ENCODE data around the gene BTN3A1. TPM values are rescaled to one million over a fixed set of nuclear protein-coding genes. Genes with fewer than 3 reads are reported as not detected.

Gene BTN3A1
- total RNA-seq, 1 experiment from 2014 or later: 9.0 TPM

DNA sequence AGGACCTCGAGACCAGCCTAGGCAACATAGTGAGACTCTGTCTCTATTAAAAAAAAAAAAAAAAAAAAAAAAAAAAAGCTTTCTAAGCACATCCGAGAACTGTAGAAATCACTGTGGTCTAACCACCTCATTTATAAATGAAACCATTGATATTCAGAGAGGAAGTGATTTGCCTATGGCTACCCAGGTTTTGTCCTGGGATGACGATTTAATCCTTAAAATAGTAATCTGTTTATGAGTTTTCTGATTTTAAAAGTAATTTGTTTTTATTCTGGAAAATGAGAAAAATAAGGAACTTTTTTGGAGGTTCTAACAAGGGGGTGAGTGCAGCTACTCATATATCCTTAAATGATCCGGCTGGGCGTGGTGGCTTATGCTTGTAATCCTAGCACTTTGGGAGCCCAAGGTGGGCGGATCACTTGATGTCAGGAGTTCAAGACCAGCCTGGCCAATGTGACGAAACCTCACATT lies 43.5 kb upstream of the BTN3A1 start (continued):
- no peak for TF ChIP-seq RAD21 (IDR thresholded peaks at IDR 0.05; ENCODE audit: low read depth)

DNA sequence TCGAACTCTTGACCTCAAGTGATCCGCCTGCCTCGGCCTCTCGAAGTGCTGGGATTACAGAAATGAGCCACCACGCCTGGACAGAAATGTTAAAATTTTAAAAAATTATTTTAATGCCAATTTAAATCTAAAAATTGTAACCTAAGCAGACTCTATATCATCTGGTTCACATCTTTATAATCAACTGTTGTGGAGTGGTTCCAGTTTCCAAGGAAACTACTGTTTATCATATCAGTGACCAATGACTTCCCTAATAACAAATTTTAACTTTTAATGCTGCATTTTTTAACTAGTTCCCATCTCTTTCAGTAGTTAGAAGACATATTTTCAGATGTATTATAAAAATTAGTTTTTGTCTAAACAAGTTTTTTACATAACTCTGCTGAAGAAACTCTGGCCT lies 42.3 kb upstream of the BTN3A1 start:
- DNase-seq (ENCODE audit: low read depth, low spot score) (no peak), ATAC-seq (no peak)
- Histone ChIP-seq H3K9me3 (ENCODE audit: control insufficient read depth in 1 of 2, insufficient read depth in 1 of 2, low read depth in 1 of 2, low read length in 2 of 2) (no peaks in the 10 kb centered on the region), H3K79me2 (ENCODE audit: insufficient read depth, low read length) (no peaks in the 10 kb centered on the region), H3K9me2 (ENCODE audit: insufficient read depth) (no peaks in the 10 kb centered on the region), H2AFZ (ENCODE audit: low read depth, low read length, poor library complexity, severe bottlenecking) (no peak overlapping the region), H3K4me2 (ENCODE audit: low read length) (no peak overlapping the region), H3K4me1 (ENCODE audit: control insufficient read depth in 1 of 2, insufficient read depth in 2 of 2, low read length in 2 of 2) (peaks cover 9 to 31% of the 10 kb centered on the region in 2 experiments; a peak in 3 of 4 replicates), H3K9ac (ENCODE audit: low read length) (no peak overlapping the region), H4K20me1 (ENCODE audit: insufficient read depth) (no peaks in the 10 kb centered on the region), H3K27me3 (ENCODE audit: insufficient read depth, low read length) (no peaks in the 10 kb centered on the region), H3K36me3 (ENCODE audit: control insufficient read depth in 1 of 2, insufficient read depth in 2 of 2, low read length in 2 of 2) (no peaks in the 10 kb centered on the region), H3K4me3 (replicated peaks in 1 of 2; ENCODE audit: low read depth in 1 of 2, low read length in 2 of 2) (no peak overlapping the region), H3K27ac (ENCODE audit: low read depth, low read length) (no peak overlapping the region)
- POLR2A ChIA-PET: no interaction called here
- no TSS peak for BruUV-seq (replicated peaks)
- intact Hi-C loops (cut with micrococcal nuclease): no loop called here
- TF ChIP-seq CBX3 (IDR thresholded peaks at IDR 0.05; ENCODE audit: low read depth): no peak
- no peak for TF ChIP-seq FOSL1 (IDR thresholded peaks at IDR 0.05; ENCODE audit: low read depth)
- TF ChIP-seq, protein P1, sequence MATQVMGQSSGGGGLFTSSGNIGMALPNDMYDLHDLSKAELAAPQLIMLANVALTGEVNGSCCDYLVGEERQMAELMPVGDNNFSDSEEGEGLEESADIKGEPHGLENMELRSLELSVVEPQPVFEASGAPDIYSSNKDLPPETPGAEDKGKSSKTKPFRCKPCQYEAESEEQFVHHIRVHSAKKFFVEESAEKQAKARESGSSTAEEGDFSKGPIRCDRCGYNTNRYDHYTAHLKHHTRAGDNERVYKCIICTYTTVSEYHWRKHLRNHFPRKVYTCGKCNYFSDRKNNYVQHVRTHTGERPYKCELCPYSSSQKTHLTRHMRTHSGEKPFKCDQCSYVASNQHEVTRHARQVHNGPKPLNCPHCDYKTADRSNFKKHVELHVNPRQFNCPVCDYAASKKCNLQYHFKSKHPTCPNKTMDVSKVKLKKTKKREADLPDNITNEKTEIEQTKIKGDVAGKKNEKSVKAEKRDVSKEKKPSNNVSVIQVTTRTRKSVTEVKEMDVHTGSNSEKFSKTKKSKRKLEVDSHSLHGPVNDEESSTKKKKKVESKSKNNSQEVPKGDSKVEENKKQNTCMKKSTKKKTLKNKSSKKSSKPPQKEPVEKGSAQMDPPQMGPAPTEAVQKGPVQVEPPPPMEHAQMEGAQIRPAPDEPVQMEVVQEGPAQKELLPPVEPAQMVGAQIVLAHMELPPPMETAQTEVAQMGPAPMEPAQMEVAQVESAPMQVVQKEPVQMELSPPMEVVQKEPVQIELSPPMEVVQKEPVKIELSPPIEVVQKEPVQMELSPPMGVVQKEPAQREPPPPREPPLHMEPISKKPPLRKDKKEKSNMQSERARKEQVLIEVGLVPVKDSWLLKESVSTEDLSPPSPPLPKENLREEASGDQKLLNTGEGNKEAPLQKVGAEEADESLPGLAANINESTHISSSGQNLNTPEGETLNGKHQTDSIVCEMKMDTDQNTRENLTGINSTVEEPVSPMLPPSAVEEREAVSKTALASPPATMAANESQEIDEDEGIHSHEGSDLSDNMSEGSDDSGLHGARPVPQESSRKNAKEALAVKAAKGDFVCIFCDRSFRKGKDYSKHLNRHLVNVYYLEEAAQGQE (IDR thresholded peaks at IDR 0.05; ENCODE audit: low read depth): no peak
- no peak for TF ChIP-seq ZFX (IDR thresholded peaks at IDR 0.05)
- TF ChIP-seq, protein P2, sequence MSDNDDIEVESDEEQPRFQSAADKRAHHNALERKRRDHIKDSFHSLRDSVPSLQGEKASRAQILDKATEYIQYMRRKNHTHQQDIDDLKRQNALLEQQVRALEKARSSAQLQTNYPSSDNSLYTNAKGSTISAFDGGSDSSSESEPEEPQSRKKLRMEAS (IDR thresholded peaks at IDR 0.05): no peak
- no peak for TF ChIP-seq ZNF274 (IDR thresholded peaks at IDR 0.05; ENCODE audit: low read depth, low read length)
- TF ChIP-seq, protein P3, sequence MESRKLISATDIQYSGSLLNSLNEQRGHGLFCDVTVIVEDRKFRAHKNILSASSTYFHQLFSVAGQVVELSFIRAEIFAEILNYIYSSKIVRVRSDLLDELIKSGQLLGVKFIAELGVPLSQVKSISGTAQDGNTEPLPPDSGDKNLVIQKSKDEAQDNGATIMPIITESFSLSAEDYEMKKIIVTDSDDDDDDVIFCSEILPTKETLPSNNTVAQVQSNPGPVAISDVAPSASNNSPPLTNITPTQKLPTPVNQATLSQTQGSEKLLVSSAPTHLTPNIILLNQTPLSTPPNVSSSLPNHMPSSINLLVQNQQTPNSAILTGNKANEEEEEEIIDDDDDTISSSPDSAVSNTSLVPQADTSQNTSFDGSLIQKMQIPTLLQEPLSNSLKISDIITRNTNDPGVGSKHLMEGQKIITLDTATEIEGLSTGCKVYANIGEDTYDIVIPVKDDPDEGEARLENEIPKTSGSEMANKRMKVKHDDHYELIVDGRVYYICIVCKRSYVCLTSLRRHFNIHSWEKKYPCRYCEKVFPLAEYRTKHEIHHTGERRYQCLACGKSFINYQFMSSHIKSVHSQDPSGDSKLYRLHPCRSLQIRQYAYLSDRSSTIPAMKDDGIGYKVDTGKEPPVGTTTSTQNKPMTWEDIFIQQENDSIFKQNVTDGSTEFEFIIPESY (IDR thresholded peaks at IDR 0.05; ENCODE audit: extremely low read depth, insufficient replicate concordance, low read length): no peak
- TF ChIP-seq YY1 (IDR thresholded peaks at IDR 0.05; ENCODE audit: extremely low read depth, insufficient replicate concordance, low read depth, low read length): no peak
- no peak for TF ChIP-seq CEBPB (IDR thresholded peaks at IDR 0.05; ENCODE audit: low read depth)
- no peak for TF ChIP-seq SRF (IDR thresholded peaks at IDR 0.05; ENCODE audit: low read depth)
- no peak for TF ChIP-seq POLR2A (IDR thresholded peaks at IDR 0.05; ENCODE audit: borderline replicate concordance, extremely low read depth, insufficient read depth, insufficient read length)
- TF ChIP-seq, protein P4, sequence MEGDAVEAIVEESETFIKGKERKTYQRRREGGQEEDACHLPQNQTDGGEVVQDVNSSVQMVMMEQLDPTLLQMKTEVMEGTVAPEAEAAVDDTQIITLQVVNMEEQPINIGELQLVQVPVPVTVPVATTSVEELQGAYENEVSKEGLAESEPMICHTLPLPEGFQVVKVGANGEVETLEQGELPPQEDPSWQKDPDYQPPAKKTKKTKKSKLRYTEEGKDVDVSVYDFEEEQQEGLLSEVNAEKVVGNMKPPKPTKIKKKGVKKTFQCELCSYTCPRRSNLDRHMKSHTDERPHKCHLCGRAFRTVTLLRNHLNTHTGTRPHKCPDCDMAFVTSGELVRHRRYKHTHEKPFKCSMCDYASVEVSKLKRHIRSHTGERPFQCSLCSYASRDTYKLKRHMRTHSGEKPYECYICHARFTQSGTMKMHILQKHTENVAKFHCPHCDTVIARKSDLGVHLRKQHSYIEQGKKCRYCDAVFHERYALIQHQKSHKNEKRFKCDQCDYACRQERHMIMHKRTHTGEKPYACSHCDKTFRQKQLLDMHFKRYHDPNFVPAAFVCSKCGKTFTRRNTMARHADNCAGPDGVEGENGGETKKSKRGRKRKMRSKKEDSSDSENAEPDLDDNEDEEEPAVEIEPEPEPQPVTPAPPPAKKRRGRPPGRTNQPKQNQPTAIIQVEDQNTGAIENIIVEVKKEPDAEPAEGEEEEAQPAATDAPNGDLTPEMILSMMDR (IDR thresholded peaks at IDR 0.05 in 2 of 3, conservative IDR thresholded peaks at IDR 0.05 in 1 of 3; ENCODE audit: borderline replicate concordance in 1 of 3, insufficient read depth in 1 of 3, low read depth in 2 of 3, low read length in 2 of 3): no peak
- TF ChIP-seq, protein P5, sequence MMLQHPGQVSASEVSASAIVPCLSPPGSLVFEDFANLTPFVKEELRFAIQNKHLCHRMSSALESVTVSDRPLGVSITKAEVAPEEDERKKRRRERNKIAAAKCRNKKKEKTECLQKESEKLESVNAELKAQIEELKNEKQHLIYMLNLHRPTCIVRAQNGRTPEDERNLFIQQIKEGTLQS (IDR thresholded peaks at IDR 0.05): no peak
- TF ChIP-seq POLR2AphosphoS5 (IDR thresholded peaks at IDR 0.05; ENCODE audit: low read depth, low read length): no peak
- TF ChIP-seq EZH2 (IDR thresholded peaks at IDR 0.05): no peak
- CTCF ChIA-PET: interaction anchor here (1.7 kb wide), 1 partner anchor 18 kb away, joined by 4 read pairs; no protein-coding TSS in a partner anchor
- RAD21 ChIA-PET (ENCODE audit: low non-redundant PET in 1 of 2, low total read pairs in 2 of 2, uncharacterized antibody in 2 of 2, unreplicated experiment in 2 of 2): no interaction called here
